Nephron (organoid): ENCODE measurements around the gene AKIRIN1.
"Not testable (repeated sequence)": the region's sequence is repeated elsewhere in the genome, so short reads cannot be mapped to it uniquely, and the experiment has no call there.

ENCODE experiments used
- H3K27ac Mint-ChIP-seq, 3 experiments: 2 replicates each; pipeline ENCODE4 v1.8.0; 2020; ENCODE audit warnings: mixed read lengths in 3 of 3, mild to moderate bottlenecking in 2 of 3, moderate library complexity in 1 of 3
- H3K27me3 Mint-ChIP-seq: 2 replicates; pipeline ENCODE4 v1.8.0; 2021; ENCODE audit warnings: low read depth, mild to moderate bottlenecking, moderate library complexity, mixed read lengths
- H3K36me3 Mint-ChIP-seq: 2 replicates; pipeline ENCODE4 v1.8.0; 2020; ENCODE audit warnings: low read depth, mixed read lengths
- H3K4me1 Mint-ChIP-seq: 2 replicates; pipeline ENCODE4 v1.8.0; 2020; ENCODE audit warnings: mixed read lengths
- H3K4me3 Mint-ChIP-seq, 3 experiments: 2 replicates each; pipeline ENCODE4 v1.8.0; 2020; ENCODE audit warnings: mild to moderate bottlenecking in 3 of 3, mixed read lengths in 3 of 3, moderate library complexity in 2 of 3
- H3K9me3 Mint-ChIP-seq: 2 replicates; pipeline ENCODE4 v1.8.0; 2020; ENCODE audit warnings: mixed read lengths
- CTCF ChIP-seq, 3 experiments: fragments of 200-600 bp; sonication (generic); IDR thresholded peaks; one replicate each; pipeline ENCODE4 v1.5.0; 2021; ENCODE audit warnings: antibody characterized with exemption in 3 of 3; ENCODE audit not compliant: unreplicated experiment in 3 of 3

AKIRIN1 gene

GRCh38 chr1:39017266-39017665 is 26.2 kb downstream of the AKIRIN1 start:
- no peaks in the 10 kb centered on the region for H3K9me3 Mint-ChIP-seq
- H3K36me3 Mint-ChIP-seq = peaks cover 24% of the 10 kb centered on the region

GRCh38 chr1:39020494-39020893 is 29.4 kb downstream of the AKIRIN1 start:
- H3K36me3 Mint-ChIP-seq, H3K27me3 Mint-ChIP-seq, H3K9me3 Mint-ChIP-seq, H3K4me3 Mint-ChIP-seq, H3K4me1 Mint-ChIP-seq, H3K27ac Mint-ChIP-seq: not testable (repeated sequence)

More at GRCh38 chr1:39017266-39017665, 26.2 kb downstream of the AKIRIN1 start:
- Mint-ChIP-seq H3K4me1 (no peaks in the 10 kb centered on the region), H3K4me3 (no peak overlapping the region), H3K27ac (no peak overlapping the region), H3K27me3 (peaks cover 4% of the 10 kb centered on the region)
- TF ChIP-seq CTCF (IDR thresholded peaks at IDR 0.05; ENCODE audit: unreplicated experiment in 3 of 3) = no peak

GRCh38 chr1:39021426-39021825 is 30.4 kb downstream of the AKIRIN1 start:
- no peaks in the 10 kb centered on the region for H3K9me3 Mint-ChIP-seq
- H3K4me3 Mint-ChIP-seq = no peak overlapping the region
- H3K4me1 Mint-ChIP-seq = peaks cover 6% of the 10 kb centered on the region
- peaks cover 4% of the 10 kb centered on the region for H3K27me3 Mint-ChIP-seq
- peaks cover under 1% of the 10 kb centered on the region for H3K36me3 Mint-ChIP-seq
- no peak for TF ChIP-seq CTCF (IDR thresholded peaks at IDR 0.05; ENCODE audit: unreplicated experiment in 3 of 3)
- H3K27ac Mint-ChIP-seq = no peak overlapping the region

- peaks cover under 1% of the 10 kb centered on the region for H3K36me3 Mint-ChIP-seq
- H3K9me3 Mint-ChIP-seq = no peaks in the 10 kb centered on the region
- H3K27ac Mint-ChIP-seq = no peak overlapping the region
- peaks cover 6% of the 10 kb centered on the region for H3K4me1 Mint-ChIP-seq
- no peak for TF ChIP-seq CTCF (IDR thresholded peaks at IDR 0.05; ENCODE audit: unreplicated experiment in 3 of 3)
- no peaks in the 10 kb centered on the region for H3K27me3 Mint-ChIP-seq
- peak overlapping the region in 2 of 3 experiments; percentile 27 to 57 for H3K4me3 Mint-ChIP-seq
These were observed 32.1 kb downstream of the AKIRIN1 start for GRCh38 chr1:39023140-39023539.

GRCh38 chr1:39026051-39026865 is 35.2 kb downstream of the AKIRIN1 start, which contains the start of gene NDUFS5:
Gene NDUFS5, plus strand, starts transcription at chr1:39026350. Its CDS starts 2,375 bp downstream, at chr1:39028725.
- peak within 1 kb of the TSS; percentile 93 to 96 (median 96) for H3K4me3 Mint-ChIP-seq
- no peaks in the 10 kb centered on the region for H3K9me3 Mint-ChIP-seq
- H3K36me3 Mint-ChIP-seq = peaks cover 16% of the 10 kb centered on the region
- TF ChIP-seq CTCF (IDR thresholded peaks at IDR 0.05; ENCODE audit: unreplicated experiment in 3 of 3) = no peak
- H3K4me1 Mint-ChIP-seq = peaks cover 6% of the 10 kb centered on the region
- H3K27me3 Mint-ChIP-seq = peaks cover 3% of the 10 kb centered on the region
- peak within 1 kb of the TSS; percentile 97 to 100 (median 99) for H3K27ac Mint-ChIP-seq

GRCh38 chr1:39026866-39027507 is 35.9 kb downstream of the AKIRIN1 start:
- Mint-ChIP-seq H3K9me3 (no peaks in the 10 kb centered on the region), H3K36me3 (peaks cover 23% of the 10 kb centered on the region), H3K27me3 (peaks cover 3% of the 10 kb centered on the region), H3K4me1 (peaks cover 6% of the 10 kb centered on the region), H3K27ac (peak overlapping the region; percentile 97 to 100 (median 99)), H3K4me3 (peak overlapping the region; percentile 93 to 96 (median 96))
- TF ChIP-seq CTCF (IDR thresholded peaks at IDR 0.05; ENCODE audit: unreplicated experiment in 3 of 3) = no peak
